ENCODE data around the gene UPF1.
A peak's percentile ranks its signal among the peaks of the same experiment; 100 is the strongest.

UPF1 gene

DNA sequence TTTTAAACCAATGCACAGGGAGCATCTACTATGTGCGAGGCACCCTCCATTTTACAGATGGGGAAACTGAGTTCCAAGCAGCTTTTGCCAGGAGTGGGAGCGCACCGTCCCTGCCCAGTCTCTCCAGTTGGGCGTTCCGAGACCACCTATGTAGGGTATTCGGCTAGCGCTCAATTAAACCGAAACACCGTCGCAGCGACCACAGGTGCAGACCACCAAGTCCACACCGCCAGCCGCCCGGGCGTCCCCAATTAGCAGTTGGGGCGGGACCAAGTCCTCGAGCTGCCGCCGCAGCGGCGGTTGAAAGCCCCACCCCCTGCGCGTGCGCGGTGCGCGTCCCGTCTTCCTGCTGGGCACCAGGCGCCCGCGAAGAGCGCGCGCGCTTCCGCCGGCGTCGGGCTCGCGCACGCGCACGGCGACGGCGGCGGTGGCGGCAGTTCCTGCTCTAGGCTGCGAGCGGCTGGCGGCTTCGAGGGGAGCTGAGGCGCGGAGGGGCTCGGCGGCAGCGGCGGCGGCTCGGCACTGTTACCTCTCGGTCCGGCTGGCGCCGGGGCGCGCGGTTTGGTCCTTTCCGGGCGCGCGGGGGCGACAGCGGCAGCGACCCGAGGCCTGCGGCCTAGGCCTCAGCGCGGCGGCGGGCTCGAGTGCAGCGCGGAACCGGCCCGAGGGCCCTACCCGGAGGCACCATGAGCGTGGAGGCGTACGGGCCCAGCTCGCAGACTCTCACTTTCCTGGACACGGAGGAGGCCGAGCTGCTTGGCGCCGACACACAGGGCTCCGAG lies at the start of gene UPF1:
Gene UPF1, plus strand, starts transcription at position 436 of the 782 bp plus-strand sequence. Its CDS starts 251 bp downstream, at position 687.
- DNase-seq = peak; percentile 49

DNA sequence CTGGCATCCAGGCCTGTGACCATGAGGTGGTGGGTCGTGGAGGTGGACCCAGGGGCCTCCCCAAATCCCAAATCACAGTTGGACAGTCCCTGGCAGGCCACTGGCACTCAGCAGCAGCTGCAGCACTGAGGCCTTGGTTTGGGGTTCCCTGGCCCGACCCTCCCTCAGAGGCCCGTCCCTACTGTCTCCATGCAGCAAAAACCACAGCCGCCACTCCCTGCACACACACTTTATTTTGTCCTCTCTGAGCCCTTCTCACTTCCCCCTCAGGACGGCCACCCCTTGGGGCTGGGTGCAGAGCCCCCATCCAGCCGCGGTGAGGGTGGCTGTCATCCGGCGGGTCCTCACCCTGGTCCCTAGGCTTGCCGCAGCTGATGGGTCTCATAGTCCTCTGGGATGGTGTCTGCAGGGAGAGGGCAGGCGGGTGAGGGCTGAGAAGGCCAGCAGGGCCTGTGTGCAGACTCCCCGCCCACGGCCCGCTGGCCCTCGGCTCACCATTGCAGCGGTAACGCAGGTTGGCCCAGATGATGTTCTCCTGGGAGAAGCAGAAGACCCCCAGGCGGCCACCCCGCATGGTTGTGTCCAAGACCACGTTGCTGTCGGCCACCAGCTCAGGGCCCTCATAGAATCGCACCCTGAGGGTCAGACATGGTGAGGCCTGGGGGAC lies 49.1 kb upstream of the UPF1 start:
- no peak for DNase-seq

DNA sequence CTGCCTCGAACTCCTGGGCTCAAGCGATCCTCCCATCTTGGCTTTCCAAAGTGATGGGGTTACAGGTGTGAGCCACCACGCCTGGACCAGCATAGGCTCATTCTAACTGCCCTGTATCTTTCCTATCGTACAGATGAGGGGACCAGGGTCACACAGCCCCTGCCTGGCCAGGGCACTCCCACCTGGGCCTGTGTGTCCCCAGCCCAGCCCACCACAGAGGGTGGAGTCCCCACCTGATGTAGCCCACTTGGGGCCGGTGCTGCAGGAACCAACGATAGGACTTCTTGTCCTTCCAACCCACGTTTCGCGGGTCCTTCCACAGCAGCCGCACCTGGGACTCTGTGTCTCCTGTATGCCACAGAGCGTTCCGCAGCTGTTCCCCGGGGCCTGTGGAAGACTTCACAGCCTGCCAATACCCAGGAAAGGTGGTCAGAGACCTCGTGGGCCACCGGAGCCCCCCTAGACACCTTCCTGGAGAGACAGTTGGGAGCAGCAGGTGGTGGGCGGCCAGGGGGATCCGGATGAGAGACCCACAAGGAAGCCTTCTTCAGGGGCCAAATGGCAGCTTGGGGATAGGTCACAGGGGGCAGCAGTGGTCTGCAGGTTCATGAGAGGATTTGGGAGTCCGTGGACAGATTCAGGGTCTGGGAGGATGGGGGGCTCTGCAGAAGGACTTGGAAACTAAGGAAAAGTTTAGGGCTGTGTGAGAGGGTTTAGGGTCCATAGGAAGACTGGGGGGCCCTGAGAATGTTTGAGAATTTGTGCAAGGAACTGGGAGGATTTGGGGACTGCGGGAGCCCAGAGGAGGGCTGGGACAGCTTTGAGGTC lies 47.6 kb upstream of the UPF1 start:
- no peak for DNase-seq

DNA sequence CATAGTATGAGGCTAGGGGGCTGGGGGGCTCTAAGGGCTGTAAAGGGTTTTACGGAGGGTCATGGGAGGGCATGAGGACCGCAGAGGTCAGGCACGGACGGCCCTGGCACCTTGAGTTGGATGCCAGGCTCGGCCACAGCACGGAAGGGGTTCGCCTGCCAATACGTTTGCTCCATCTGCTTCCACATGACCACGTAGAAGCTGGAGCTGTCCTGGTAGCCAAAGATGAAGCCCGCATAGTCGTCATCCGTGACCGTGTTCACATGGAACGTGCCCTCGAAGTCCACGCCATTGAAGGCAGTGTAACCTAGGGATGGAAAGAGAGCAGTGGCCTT lies 47.0 kb upstream of the UPF1 start:
- no peak for DNase-seq

DNA sequence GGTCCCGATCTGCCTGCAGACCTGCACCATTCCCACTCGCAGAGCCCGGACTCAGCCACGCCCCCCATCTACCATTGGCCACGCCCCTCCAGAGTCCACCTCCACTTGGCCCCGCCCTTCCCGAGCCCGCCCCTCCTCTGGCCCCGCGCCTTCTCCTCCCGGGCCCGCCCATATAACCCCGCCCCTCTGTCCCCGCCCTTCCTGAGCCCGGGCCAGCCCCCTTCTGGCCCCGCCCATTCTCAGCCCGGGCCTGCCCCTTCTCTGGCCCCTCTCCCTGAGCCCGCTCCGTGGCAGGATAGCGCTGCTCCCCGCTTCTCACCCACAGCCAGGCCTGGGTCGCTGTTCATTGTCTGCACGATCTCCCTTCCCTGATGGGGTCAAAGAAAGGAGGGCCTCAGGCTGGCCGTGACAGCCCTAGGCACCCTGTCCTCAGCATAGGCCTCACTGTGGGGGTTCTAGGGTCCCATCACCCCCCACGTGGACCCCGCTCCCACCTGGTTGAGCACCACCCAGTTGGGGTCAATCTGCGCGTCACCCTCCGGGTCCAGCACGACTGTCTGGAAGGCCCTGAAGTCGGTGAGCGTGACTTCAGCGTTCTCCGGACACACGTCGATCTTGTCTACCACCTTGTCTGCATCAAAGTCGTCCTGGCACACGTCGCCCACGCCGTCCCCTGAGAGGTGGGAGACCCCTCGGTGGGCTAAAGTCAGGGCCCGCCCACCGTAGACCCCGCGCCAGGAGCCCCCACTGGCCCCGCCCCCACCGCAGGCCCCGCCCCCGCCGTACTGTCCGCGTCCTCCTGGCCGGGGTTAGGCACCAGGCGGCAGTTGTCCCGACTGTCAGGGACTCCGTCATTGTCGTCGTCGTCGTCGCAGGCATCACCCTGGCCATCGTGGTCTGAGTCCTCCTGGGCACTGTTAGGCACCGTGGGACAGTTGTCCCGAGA lies 46.3 kb upstream of the UPF1 start:
- DNase-seq = no peak

DNA sequence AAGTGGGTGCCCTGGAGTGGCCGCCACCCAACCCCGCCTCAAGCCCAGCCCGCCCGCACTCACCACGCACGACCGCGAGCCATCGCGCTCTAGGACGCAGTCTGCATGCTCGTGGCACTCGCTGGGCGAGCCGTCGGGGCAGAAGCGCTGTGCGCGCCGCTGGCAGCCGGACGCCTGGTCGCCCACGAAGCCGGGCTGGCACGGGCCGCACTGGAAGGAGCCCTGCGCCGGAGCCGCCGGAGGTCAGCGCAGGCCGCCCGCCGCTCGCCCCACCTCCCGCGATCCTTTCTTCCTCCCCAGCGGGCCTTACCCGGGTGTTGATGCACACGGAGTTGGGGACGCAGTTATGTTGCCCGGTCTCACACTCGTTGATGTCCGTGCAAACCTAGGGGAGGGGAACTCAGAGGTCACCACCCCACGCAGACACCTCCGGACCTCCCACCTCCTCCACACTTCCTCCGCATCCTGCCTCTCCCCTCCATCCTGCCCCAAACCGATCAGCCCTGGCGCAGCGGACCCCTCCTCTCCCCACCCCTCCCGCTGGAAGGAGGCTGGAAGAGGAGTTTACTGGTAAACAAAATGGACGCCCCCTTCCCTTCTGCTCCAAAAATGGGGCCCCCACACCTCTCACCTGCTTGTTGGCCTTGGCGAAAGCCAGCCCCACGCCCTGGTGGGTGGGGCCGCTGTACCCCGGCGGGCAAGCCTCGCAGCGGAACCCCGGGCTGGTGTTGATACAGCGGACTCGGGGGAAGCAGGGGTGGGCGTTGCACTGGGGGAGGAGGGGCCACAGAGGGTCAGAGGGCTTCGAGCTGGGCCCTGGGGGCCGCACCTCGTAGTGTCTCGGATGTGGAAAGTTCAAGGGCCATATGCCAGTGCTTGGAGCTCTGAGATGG lies 43.0 kb upstream of the UPF1 start:
- no peak for DNase-seq

DNA sequence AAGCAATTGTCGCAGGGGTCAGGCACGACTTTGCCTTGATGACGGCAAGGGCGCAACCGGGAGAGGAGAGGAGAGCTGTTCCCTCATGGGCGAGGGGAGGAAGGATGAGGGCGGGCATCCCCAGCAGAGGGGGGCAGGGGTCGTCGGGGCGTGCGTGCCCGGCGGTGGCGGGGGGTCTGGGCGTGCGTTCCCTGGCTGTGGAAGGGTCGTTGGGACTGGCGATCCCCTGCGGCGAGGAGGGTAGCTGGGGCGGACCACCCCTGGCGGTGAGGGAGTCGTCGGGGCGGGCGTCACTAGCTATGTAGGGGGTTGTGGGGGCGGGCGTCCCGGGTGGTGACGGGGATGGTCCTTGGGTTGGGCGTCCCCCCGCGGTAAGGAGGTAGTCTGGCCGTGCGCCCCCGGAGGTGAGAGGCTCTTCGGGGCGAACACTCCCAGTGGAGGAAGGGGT lies 42.3 kb upstream of the UPF1 start:
- DNase-seq = no peak

DNA sequence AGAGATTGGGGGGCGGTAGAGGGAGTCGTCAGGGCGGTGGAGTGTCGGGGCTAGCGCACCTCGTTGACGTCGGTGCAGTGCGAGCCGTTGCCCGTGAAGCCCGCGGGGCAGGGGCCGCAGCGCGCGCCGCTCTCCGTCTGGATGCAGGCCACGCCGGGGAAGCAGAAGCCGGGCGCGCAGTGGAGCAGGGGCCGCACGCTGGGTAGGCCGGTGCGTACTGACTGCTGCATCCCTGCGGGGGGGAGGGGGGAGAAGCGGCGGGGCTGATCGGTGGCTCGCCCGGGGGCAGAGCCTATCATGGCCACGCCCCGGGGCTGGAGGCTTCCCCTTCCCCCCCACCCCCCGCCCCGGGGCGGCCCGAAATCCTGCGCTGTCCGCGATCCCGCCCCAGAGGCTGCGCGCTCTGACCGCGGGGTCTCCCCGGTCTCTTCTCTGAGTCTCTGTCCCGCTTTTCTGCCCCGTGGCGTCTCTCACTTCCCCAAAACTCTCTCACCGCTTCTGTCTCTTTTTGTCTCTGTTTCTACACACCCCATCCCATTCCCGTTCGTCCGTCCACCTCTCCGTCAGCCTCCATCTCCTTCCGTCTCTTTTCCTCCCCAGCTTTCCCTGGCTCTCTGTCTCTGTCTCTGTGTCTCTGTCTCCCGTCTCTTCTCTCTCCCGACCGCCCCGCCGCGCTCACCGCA lies 41.7 kb upstream of the UPF1 start:
- no peak for DNase-seq

DNA sequence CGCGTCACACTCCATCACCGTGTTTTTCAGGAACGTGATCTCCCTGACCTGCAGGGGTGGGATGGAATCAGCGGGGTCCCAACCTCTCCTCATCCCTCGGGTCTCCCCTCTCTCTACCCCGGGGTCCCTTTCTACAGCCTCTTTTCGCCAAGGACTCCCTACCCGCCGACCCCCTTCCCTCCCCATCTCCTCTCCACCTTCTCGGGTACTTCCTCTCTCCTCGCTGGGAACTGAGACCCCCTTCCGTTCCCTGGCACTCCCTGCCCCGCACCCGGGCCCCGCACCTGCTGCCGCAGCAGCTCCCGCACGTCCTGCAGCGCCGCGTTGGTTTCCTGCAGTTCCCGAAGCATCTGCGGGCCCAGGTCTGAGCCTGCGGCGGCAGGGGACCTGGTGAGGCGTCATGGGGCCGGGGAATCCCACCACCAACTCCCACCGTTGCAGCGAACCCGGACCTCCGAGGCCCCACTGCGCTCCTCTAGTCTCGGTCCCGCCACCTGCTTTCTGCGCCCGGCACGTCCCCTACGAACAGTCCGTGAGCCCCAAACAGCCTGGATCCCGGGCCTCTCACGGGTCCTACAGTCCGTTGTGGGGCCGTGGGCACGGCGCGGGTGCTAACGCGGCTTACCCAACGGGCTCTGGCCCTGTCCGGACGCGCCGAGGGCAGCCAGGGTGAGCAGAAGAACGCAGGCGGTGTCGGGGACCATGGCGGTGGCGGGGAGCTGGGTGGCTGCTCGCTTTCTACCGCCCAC lies 41.0 kb upstream of the UPF1 start, which contains the start of gene COMP:
Gene COMP, minus strand, starts transcription at position 740 of the 749 bp plus-strand sequence. Its CDS starts 36 bp downstream, at position 704.
- no peak for DNase-seq

DNA sequence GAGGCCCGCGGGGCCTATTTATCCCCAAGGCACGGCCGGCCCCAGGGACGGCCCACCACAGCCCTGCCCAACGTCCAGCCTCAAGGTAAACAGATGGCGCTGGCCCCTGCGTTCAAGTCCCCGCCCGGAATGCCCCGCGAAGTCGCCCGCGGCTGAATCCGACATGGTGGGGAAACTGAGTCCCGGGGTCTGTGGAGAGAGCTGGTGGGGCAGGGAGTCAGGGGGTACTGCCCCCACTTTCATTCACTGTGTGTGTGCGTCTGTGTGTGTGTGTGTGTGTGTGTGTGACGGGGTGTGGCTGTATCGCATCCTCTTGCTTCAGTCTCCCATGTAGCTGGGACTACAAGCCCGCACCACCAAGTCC lies 40.5 kb upstream of the UPF1 start:
- no peak for DNase-seq

DNA sequence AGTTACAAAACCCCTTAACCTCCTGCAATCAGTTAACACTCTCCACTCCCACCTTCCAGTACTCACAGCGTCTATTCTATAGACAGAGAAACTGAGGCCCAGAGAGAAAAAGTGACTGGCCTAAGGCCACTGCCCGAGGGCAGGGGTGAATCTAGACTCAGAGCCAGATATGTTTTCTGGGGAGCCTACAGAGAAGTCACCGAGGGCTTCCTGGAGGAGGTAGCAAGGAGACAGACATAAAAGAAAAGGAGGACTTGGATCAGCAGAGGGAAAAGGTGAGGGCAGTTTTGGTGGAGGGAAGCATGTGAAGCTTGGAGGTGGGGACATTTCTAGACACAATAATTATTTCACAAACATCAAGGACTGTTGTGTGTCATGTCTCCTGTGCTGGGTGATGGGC lies 39.1 kb upstream of the UPF1 start:
- no peak for DNase-seq

DNA sequence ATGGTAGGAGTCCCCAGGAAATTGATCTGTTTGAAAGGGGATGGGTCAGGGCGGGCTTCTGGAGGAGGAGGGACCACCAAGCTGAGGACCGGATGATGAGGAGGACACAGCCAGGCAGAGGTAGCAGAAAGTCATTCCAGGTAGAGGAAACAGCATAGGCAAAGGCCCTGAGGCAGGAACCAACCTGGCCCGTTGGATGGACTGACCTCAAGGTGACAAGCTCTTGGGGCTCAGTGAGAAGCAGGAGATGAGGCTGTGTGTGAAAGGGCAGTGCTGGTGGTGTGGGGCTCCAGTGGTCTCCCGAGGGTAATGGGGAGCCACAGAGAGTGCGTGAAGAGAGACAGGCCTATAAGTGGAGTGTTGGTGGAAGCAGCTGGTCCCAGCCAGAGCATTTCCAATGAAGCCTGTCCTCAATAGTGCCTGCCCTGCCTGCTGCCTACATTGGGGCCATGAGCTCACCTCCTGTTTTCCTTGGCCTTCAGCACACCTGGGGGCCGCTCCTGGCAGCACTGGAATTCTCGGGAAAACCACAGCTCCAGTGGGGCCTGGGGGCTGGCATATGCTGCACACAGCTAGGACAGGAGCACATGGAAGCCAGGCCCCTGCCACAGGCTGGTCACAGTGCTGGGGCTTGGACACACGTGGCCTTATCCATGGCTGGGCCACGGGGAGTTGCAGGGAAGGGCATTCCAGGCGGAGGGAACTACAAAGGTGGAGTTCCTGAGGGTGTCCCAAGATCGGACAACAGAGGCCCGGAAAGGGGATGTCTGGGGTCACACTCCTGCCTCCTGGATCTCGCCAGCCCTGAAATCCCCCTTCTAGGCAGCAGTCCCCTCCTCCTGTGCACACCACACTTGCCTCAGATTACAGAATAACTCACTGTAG lies 38.4 kb upstream of the UPF1 start:
- DNase-seq = no peak

DNA sequence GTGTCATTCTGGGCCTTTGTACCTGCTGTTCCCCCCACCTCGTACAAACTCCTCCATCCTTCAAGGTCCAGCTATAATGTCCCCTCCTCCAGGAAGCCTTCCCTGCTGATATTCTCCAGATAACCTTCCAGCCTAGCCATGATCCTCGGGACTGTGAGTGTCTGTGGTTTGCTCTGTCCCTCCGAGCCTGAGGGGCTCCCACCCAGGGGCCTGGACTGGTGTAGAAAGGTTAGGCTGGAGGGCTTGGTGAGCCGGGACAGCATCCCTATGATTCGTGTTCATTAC lies 37.8 kb upstream of the UPF1 start:
- DNase-seq = no peak

DNA sequence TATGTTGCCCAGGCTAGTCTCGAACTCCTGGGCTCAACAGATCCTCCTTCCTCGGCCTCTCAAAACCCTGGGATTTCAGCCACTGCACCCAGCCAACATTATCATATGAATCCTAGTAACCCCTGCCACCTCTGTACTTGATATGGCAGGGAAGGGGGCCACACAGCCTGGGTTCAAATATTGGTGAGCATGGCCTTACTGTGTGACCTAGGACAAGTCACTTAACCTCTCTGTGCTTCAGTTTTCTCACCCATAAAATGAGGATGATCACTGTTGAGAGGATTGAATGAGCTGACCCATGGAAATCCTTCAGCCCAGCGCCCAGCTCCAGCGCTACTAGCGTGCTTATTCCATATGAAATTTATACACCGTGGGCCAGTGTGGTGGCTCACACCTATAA lies 37.1 kb upstream of the UPF1 start:
- no peak for DNase-seq

DNA sequence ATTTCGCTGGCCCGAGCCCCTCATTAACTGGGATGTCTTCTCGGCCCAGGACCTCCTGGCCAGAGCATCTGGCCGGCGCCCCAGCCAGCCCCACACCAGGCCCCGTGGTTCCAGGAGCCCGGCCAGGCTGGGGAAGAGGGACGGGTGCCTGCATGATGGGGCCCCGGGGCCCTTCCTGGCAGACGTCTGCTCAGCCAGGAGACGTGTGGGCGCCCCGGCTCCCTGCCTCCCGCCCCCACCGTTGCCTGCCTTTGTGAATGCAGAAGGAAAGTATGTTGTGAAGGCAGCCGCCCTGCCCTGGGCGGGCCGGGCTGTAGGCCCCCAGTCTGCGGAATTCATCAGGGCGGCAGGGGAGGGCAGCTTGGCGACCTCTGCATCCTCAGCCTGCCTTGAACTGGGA lies 36.2 kb upstream of the UPF1 start:
- DNase-seq = no peak

DNA sequence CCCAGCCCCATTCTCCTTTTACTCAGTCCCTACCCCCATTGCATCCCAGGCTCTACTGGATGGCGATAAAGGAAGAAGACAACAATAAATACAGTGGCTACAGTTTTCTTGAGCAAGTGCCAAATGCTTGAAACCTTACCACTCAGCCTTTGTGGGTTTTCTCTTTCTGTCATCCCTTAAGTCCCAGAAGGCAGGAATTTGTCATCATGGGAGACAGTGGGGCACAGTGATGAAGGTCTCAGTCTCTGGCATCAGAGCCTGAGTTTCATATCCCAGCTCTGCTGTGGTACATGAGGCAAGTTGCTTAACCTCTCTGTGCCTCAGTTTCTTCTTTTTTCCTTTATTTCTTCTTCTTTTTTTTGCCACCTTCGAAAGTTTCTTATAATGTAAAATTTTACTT lies 35.5 kb upstream of the UPF1 start:
- DNase-seq = no peak

DNA sequence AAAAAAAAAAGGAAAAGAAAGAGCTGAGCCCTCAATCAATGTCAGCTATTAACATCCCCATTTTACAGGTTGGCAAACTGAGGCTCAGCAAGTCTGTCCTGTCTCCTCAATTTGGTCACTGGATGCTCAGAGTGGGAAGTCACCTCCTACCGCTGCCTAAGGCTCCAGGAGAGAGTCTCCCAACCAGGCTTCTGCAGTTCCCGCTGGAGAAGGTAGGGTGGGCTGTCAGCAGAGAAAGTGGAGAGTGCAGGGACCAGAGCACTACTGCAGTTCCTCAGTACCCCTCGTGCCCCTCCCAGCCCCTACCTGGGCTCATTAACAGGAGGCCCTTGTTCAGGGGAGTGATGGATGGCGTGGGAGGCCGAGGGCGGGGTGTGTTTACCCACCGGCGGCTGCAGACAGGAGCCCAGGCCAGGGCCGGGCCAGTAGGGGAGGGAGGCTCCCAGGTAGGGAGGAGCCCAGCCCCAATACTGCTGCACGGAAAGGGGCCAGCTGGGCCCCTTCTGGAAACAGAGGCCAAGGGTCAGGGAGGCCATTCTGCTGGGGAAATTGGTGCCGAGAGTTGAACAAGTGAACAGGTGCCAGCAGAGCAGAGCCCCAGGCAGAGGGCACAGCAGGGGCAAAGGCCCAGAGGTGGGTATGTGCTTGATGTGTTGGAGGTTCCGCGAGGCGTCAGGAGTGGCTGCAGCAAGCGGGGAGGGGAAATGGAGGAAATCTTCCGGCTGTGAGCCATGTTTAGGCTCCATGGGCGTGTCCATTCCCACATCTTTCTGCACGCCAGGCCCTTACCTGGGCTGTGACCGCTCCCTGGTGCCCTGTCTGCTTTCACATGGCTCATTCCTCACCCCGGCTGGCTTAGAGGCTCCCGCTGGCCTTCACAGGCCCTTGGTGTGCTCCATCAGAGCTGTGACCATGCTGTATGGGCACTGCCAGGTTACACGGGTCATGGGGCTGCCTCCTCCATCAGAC lies 33.1 kb upstream of the UPF1 start:
- no peak for DNase-seq

DNA sequence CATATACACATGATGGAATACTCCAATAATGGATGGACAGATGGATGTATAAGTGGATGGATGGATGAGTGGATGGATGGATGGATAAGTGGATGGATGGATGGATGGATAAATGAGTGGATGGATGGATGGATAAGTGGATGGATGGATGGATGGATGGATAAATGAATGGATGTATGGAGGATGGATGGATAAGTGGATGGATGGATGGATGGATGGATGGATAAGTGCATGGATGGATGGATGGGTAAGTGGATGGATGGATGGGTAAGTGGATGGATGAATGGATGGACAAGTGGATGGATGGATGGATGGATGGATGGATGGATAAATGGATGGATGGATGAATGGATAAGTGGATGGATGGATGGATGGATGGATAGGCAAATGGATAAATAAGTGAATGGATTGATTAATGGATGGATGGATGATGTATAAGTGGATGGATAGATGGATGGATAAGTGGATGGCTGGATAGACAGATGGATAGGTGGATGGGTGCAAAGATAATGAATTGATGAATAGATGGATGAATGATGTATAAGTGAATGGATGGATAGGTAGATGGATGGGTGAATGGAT lies 32.3 kb upstream of the UPF1 start:
- DNase-seq = no peak
